Vagina (tissue), 2 donors: ENCODE data around the gene MARK3. TPM values are rescaled to one million over a fixed set of nuclear protein-coding genes. Genes with fewer than 3 reads are reported as not detected.

Experiments
- DNase-seq, 2 donors: peaks; one replicate each; pipeline ENCODE4 v3.0.0-alpha.2; 2017; ENCODE audit errors: extremely low spot score in 2 of 2
- H3K27ac ChIP-seq: fragments of 200-600 bp; sonication (generic); one replicate; pipeline ENCODE4 v1.5.1; 2019
- H3K27me3 ChIP-seq: fragments of 200-600 bp; sonication (generic); one replicate; pipeline ENCODE4 v1.5.1; 2019
- H3K36me3 ChIP-seq, 2 donors: fragments of 200-600 bp; sonication (generic); one replicate each; pipeline ENCODE4 v1.5.1; 2017 to 2019
- H3K4me1 ChIP-seq: fragments of 200-600 bp; sonication (generic); one replicate; pipeline ENCODE4 v1.5.1; 2019
- H3K4me3 ChIP-seq, 2 donors: fragments of 200-600 bp; sonication (generic); 1 replicate in 1 of 2; 2 replicates in 1 of 2; pipeline ENCODE4 v1.5.1; 2016 to 2019
- H3K9me3 ChIP-seq: fragments of 200-600 bp; sonication (generic); one replicate; pipeline ENCODE4 v1.5.1; 2019
- POLR2A ChIP-seq, 2 donors: fragments of 450-650 bp; IDR thresholded peaks; one replicate each; pipeline ENCODE4 v1.6.1; 2017; ENCODE audit warnings: antibody characterized with exemption in 2 of 2, mild to moderate bottlenecking in 2 of 2, moderate library complexity in 2 of 2
- POLR2AphosphoS5 ChIP-seq, 2 donors: sonication (generic); formaldehyde crosslinking; IDR thresholded peaks; one replicate each; pipeline ENCODE4 v1.9.0; 2017; ENCODE audit warnings: antibody characterized with exemption in 2 of 2, mild to moderate bottlenecking in 2 of 2, low read depth in 1 of 2; ENCODE audit not compliant: insufficient read depth in 1 of 2
- intact Hi-C: fragments of 100-400 bp; cut with DNase I; formaldehyde crosslinking; loops from one replicate; pipeline ENCODE4 v1.15.1; 2023
- total RNA-seq: library from RNA; depleted of rRNA; stranded (reverse); fragments of >200 nt; gene quantifications from one replicate; pipeline ENCODE4 v1.2.3, GENCODE V29; 2016
- TF ChIP-seq, protein P1 (sequence below), 3 experiments: fragments of 450-650 bp in 2 of 3; fragments of 200-600 bp in 1 of 3; sonication (generic) in 1 of 3; IDR thresholded peaks; one replicate each; pipeline ENCODE4 v1.5.1; 2017 to 2019; ENCODE audit warnings: antibody characterized with exemption in 3 of 3, mild to moderate bottlenecking in 2 of 3, moderate library complexity in 2 of 3

Gene MARK3
- total RNA-seq, 1 donor from 2014 or later, result 77.6 TPM

DNA sequence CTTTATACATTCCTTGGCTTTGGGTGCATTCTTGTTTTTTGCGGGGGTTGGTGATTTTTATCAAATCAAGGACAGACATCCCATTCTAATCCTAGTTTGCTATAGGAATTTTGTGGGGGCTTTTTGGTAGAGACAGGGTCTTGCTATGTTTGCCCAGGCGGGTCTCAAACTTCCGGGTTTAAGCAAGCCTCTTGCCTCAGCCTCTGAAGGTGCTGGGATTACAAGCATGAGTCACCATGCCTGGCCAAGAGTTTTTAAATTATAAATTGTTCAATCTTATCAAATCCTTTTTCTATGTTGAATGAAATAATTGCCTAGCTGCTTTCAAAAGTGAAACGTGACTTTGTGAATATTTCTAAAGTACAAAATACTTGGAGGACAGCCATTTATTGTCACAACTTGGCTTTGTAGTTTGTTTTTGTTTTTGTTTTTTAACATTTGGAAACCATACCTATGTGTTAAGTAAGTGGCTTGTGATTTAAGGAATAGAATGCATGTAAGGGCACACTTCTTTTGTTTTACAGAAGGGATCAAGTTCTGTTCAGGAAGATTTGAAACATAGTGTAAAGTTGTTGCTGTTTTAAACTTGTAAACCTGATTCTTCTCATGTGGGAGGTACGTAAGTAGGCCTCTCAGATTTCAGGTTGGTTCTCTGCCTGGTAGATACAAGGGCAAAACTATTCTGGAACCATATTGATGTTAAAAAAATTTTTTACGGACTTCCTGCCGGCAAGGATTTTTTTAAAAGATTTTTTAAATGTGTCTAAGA, 13.4 kb downstream of the MARK3 start:
- DNase-seq, result no peak
- TF ChIP-seq POLR2AphosphoS5 (IDR thresholded peaks at IDR 0.05; ENCODE audit: insufficient read depth in 1 of 2, low read depth in 1 of 2) (peak in 1 of 2 donors; percentile 17), POLR2A (IDR thresholded peaks at IDR 0.05) (no peak)
- Histone ChIP-seq H3K27me3 (no peaks in the 10 kb centered on the region), H3K27ac (peak overlapping the region; percentile 67), H3K4me1 (peaks cover 91% of the 10 kb centered on the region), H3K9me3 (no peaks in the 10 kb centered on the region), H3K36me3 (no peaks in the 10 kb centered on the region), H3K4me3 (no peak overlapping the region)
- intact Hi-C loops, result no loop called here

DNA sequence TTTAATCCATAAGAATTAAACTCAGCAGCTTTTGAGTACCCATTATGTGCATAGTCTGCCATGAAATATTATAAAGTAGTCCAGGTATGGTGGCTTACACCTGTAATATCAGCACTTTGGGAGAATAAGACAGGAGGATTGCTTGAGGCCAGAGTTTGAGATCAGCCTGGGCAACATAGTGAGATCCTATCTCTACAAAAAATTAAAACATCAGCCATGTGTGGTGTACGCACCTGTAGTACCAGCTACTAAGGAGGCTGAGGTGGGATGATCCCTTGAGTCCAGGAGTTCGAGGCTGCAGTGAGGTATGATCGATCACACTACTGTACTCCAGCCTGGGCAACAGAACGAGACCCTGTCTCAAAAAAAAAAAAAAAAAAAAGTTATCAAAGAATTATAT, 15.3 kb downstream of the MARK3 start:
- Histone ChIP-seq H3K27me3 (no peaks in the 10 kb centered on the region), H3K9me3 (no peaks in the 10 kb centered on the region), H3K4me3 (no peak overlapping the region), H3K36me3 (no peaks in the 10 kb centered on the region), H3K27ac (no peak overlapping the region), H3K4me1 (peaks cover 90% of the 10 kb centered on the region)
- no peak for TF ChIP-seq POLR2A (IDR thresholded peaks at IDR 0.05)
- TF ChIP-seq, protein P1, sequence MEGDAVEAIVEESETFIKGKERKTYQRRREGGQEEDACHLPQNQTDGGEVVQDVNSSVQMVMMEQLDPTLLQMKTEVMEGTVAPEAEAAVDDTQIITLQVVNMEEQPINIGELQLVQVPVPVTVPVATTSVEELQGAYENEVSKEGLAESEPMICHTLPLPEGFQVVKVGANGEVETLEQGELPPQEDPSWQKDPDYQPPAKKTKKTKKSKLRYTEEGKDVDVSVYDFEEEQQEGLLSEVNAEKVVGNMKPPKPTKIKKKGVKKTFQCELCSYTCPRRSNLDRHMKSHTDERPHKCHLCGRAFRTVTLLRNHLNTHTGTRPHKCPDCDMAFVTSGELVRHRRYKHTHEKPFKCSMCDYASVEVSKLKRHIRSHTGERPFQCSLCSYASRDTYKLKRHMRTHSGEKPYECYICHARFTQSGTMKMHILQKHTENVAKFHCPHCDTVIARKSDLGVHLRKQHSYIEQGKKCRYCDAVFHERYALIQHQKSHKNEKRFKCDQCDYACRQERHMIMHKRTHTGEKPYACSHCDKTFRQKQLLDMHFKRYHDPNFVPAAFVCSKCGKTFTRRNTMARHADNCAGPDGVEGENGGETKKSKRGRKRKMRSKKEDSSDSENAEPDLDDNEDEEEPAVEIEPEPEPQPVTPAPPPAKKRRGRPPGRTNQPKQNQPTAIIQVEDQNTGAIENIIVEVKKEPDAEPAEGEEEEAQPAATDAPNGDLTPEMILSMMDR (IDR thresholded peaks at IDR 0.05), result no peak
- intact Hi-C loops, result no loop called here
- no peak for DNase-seq

DNA sequence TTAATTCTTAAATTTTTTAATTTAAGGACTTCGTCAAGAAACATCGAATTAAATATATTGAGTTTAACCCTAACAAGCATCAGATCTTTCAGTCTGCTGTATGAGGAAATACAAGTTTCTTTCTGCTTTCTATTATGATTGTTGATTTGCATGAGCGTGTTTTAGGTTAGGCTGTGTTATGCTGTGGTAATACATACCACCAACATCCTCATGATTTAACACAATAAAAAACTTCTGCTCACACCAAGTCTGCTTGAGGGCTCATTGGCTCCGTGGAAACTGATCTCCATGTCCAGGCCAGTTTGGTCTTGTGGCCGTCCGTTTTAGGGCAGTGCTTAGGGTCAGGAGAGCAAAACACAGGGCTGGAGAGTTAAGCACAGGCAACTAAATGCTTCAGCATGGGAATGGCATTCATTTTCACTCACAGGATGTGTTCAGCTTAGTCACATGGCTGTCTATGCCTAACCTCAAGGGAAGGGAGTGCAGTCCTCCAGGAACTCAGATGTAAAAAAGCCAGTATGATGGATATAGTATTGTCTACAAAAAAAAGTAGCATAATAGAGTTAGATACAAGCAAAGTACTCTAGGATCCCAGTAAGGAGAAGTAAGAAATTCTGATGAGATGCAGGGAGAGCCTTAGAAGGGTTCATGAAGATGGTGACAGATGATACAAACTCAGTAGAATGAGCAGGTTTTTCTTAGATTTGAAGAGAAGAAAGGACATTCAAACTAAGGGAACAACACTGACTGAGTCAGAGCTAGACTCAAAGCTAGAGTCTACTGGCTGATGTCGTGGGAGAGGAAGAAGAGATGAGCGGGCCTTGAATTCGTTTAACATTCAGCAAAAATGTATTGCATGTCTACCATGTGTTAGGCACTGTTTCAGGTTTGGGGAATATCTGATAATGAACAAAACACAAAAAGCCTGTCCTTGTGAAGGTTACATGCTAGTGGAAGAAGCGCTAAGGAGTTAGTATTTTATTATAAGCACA, 16.3 kb downstream of the MARK3 start:
- peaks cover 0 to 8% of the 10 kb centered on the region in 2 donors for H3K36me3 ChIP-seq
- TF ChIP-seq POLR2AphosphoS5 (IDR thresholded peaks at IDR 0.05; ENCODE audit: insufficient read depth in 1 of 2, low read depth in 1 of 2) (no peak), POLR2A (IDR thresholded peaks at IDR 0.05) (no peak)
- TF ChIP-seq, protein P1 (IDR thresholded peaks at IDR 0.05), result no peak
- no peak for DNase-seq
- H3K27me3 ChIP-seq, result no peaks in the 10 kb centered on the region
- H3K27ac ChIP-seq, result peak overlapping the region; percentile 72
- H3K4me3 ChIP-seq, result no peak overlapping the region
- H3K9me3 ChIP-seq, result no peaks in the 10 kb centered on the region
- peaks cover 85% of the 10 kb centered on the region for H3K4me1 ChIP-seq
- intact Hi-C loops, result no loop called here

DNA sequence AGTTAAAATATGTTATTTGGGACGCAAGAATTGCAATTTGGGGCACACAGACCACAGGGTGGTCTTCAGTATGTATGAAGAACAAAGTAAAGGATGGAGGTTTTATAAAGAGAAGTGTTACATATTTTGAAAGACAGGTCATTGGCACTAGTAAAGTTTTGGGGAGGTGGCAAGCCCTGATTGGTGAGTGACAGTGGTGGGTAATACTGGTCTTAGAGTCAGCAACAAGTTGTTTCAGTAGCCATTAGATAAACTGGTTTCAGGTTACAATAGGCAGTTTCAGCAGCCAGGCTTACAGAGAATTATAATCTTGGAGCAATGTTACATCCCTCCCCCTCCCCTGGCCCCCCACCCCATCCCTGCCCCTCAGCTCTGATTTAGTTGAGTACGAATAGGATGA, 17.5 kb downstream of the MARK3 start:
- Histone ChIP-seq H3K27ac (no peak overlapping the region), H3K4me3 (no peak overlapping the region), H3K4me1 (peaks cover 78% of the 10 kb centered on the region), H3K36me3 (peaks cover 0 to 17% of the 10 kb centered on the region in 2 donors), H3K9me3 (no peaks in the 10 kb centered on the region), H3K27me3 (no peaks in the 10 kb centered on the region)
- TF ChIP-seq POLR2AphosphoS5 (IDR thresholded peaks at IDR 0.05; ENCODE audit: insufficient read depth in 1 of 2, low read depth in 1 of 2) (no peak), POLR2A (IDR thresholded peaks at IDR 0.05) (no peak)
- TF ChIP-seq, protein P1 (IDR thresholded peaks at IDR 0.05), result no peak
- DNase-seq, result no peak
- intact Hi-C loops, result no loop called here

DNA sequence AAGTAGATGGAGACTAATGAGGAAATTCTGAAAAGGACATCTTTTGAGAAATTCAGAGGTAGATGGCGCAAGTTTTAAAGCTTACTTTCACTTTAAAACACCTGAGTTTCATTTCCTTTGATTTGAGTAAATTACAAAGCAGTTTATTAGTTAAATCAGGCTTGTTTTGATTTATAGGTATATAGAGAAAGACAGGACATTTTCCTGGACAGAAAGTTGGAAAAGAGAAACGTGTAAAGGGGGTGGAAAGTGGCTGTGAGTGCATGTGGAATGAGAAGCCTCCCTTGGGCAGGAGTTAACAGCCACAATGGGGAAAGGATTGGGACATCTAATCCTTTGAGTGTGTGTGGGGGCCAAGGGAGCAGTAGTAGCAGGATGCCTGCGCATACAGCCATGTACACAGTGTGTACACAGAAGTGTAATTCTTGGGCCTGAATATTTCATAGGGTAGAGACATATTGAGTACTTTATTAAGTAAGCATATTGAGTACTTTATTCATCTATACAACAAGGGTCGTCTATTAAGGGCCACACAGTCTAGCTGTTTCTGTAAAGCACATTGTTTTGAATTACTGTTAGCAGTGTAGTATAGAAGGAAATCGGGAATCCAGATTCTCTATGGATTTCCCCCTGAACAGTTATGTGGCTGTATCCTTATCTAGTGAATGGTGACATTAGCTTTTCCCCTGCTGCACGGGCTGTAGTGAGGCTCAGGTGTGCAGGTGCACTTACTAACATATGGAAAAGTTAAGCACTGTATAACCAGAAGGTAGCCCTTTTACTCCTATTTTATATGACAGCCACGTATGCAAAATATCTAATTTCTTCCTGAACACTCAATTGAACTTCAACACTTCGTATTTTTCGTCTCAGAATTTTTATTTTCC, 19.1 kb downstream of the MARK3 start:
- H3K4me1 ChIP-seq, result peaks cover 79% of the 10 kb centered on the region
- H3K36me3 ChIP-seq, result peaks cover 0 to 18% of the 10 kb centered on the region in 2 donors
- no peaks in the 10 kb centered on the region for H3K27me3 ChIP-seq
- intact Hi-C loops, result no loop called here
- H3K9me3 ChIP-seq, result no peaks in the 10 kb centered on the region
- TF ChIP-seq POLR2A (IDR thresholded peaks at IDR 0.05) (no peak), POLR2AphosphoS5 (IDR thresholded peaks at IDR 0.05; ENCODE audit: insufficient read depth in 1 of 2, low read depth in 1 of 2) (no peak)
- TF ChIP-seq, protein P1 (IDR thresholded peaks at IDR 0.05), result no peak
- no peak overlapping the region for H3K27ac ChIP-seq
- DNase-seq, result no peak
- no peak overlapping the region for H3K4me3 ChIP-seq
